ENCODE data around the gene KCNMB2.

DNA sequence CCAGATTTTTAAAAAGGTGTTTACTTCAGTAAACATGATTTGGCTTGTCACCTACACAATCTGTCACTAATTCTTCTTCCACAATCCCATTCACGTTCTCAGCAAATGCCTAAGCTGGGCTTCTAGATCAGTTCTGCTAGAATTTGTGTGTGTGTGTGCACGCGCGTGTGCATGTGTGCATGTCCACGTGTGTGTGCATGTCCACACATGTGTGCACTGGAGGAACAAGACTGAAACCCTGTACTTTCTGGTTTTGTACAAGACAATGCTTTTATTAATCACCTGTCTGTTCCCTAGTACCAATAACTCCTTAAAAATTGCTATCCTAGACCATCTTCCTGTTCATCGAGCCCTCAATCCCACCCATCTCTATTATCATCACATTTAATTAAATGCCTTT is 229.2 kb downstream of the KCNMB2 start:
- no peak for TF ChIP-seq EZH2phosphoT487 (IDR thresholded peaks at IDR 0.05; ENCODE audit: insufficient read depth, low read depth)
- TF ChIP-seq EZH2 (IDR thresholded peaks at IDR 0.05; ENCODE audit: insufficient read depth, poor library complexity, severe bottlenecking) = no peak

Measured in GM23248 (cell line).